Upper lobe of right lung (tissue), 1 donor: ENCODE data around the gene FARSB. TPM values are rescaled to one million over a fixed set of nuclear protein-coding genes. Genes with fewer than 3 reads are reported as not detected.
"Not testable (repeated sequence)": the region's sequence is repeated elsewhere in the genome, so short reads cannot be mapped to it uniquely, and the experiment has no call there.

Source experiments
- ATAC-seq: fragments of 200-7000 bp; cut with Tn5 transposase; one replicate; pipeline ENCODE4 v1.9.1; 2020; ENCODE audit warnings: mild to moderate bottlenecking, moderate library complexity
- DNase-seq: peaks from one replicate; pipeline ENCODE4 v3.0.0-alpha.2; 2020
- H3K27ac ChIP-seq: fragments of 200-600 bp; one replicate; pipeline ENCODE4 v1.8.0; 2022
- H3K27me3 ChIP-seq: fragments of 200-600 bp; one replicate; pipeline ENCODE4 v1.8.0; 2022; ENCODE audit warnings: mild to moderate bottlenecking
- H3K36me3 ChIP-seq: fragments of 200-600 bp; one replicate; pipeline ENCODE4 v1.8.0; 2022
- H3K4me1 ChIP-seq: fragments of 200-600 bp; one replicate; pipeline ENCODE4 v1.8.0; 2022
- H3K4me3 ChIP-seq: fragments of 200-600 bp; one replicate; pipeline ENCODE4 v1.8.0; 2022; ENCODE audit warnings: mild to moderate bottlenecking
- H3K9me3 ChIP-seq: fragments of 200-600 bp; one replicate; pipeline ENCODE4 v1.8.0; 2022
- intact Hi-C: fragments of 100-400 bp; cut with DNase I; formaldehyde crosslinking; loops from one replicate; pipeline ENCODE4 v1.11.0; 2022
- total RNA-seq: library from RNA; stranded (reverse); fragmentation: NEBNext Ultra II Directional; extraction: Animal tissue kit (Norgen Biotek cat#: 25700); gene quantifications from one replicate; pipeline ENCODE4 v1.2.1, GENCODE V29; 2021
- TF ChIP-seq, protein P1 (sequence below): fragments of 200-600 bp; IDR thresholded peaks from one replicate; pipeline ENCODE4 v1.8.0; 2022; ENCODE audit warnings: antibody characterized with exemption
- donor health status: DM: no; HTN: yes; CAD: no; lungs with severe emphysema.

Gene FARSB
- total RNA-seq, 1 donor from 2014 or later, result 12.0 TPM

GRCh38 chr2:222698276-222698675, 42.4 kb upstream of the FARSB start:
- no peak for ATAC-seq
- Histone ChIP-seq H3K36me3 (no peaks in the 10 kb centered on the region), H3K27ac (no peak overlapping the region), H3K4me1 (no peaks in the 10 kb centered on the region), H3K27me3 (no peaks in the 10 kb centered on the region), H3K9me3 (no peaks in the 10 kb centered on the region), H3K4me3 (no peak overlapping the region)
- intact Hi-C loops, result no loop called here
- no peak for DNase-seq
- TF ChIP-seq, protein P1, sequence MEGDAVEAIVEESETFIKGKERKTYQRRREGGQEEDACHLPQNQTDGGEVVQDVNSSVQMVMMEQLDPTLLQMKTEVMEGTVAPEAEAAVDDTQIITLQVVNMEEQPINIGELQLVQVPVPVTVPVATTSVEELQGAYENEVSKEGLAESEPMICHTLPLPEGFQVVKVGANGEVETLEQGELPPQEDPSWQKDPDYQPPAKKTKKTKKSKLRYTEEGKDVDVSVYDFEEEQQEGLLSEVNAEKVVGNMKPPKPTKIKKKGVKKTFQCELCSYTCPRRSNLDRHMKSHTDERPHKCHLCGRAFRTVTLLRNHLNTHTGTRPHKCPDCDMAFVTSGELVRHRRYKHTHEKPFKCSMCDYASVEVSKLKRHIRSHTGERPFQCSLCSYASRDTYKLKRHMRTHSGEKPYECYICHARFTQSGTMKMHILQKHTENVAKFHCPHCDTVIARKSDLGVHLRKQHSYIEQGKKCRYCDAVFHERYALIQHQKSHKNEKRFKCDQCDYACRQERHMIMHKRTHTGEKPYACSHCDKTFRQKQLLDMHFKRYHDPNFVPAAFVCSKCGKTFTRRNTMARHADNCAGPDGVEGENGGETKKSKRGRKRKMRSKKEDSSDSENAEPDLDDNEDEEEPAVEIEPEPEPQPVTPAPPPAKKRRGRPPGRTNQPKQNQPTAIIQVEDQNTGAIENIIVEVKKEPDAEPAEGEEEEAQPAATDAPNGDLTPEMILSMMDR, result no peak

DNA sequence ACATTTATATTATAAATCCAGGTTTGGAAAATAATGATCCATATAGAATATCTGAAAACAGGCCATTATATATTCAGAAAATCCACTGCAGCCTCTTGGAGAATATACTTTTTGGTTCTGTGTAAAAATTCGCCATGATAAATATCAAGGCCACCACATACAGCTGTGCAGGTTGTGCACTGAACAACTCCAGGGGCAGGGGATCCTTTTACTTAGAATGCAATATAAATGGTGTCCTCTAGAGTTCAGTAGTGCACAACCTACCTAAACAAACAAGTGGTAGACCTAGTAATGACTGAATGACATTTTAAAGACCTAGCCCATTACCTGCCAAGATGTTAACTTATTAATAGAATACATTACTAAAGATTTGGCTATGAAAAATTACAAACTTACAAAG, 37.9 kb upstream of the FARSB start:
- ATAC-seq (no peak), DNase-seq (no peak)
- TF ChIP-seq, protein P1, result no peak
- H3K27me3 ChIP-seq, result no peaks in the 10 kb centered on the region
- intact Hi-C loops, result no loop called here
- H3K4me3 ChIP-seq, result no peak overlapping the region
- no peak overlapping the region for H3K27ac ChIP-seq
- H3K9me3 ChIP-seq, result no peaks in the 10 kb centered on the region
- H3K4me1 ChIP-seq, result no peaks in the 10 kb centered on the region
- H3K36me3 ChIP-seq, result no peaks in the 10 kb centered on the region

GRCh38 chr2:222693413-222693812, 37.5 kb upstream of the FARSB start:
- H3K4me1 ChIP-seq, H3K9me3 ChIP-seq, ATAC-seq, intact Hi-C loops, H3K36me3 ChIP-seq, H3K27ac ChIP-seq, H3K27me3 ChIP-seq, DNase-seq, H3K4me3 ChIP-seq: not testable (repeated sequence)

DNA sequence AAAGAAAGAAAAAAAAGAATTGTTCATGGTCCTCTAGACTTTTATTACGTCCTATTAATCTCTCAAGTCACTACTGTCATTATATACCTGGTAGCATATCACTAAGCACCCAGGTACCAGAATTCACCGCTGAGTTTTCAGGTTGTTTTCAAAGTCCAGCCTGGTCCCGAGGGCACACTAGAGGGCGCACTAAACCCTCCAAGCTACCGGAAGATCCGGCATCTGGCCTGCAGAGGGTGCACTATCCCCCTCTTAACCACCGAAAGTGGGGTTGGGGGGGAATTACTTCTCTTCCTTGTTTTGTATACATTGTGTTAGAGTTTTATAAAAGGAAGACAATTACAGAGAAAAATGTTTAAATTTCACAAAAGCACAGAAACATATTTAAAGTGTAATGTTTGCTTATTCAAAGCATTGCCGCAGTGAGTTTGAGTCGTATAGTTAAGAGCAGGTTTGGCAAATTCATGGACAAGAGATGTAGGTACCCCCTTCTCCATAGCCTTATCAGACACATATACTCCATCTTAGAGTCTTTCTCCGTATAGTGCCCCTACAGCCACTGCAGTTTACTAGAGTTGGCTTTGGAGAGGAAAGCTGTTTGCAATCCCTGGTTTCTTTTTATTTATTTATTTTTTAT, 34.8 kb upstream of the FARSB start:
- H3K9me3 ChIP-seq, result no peaks in the 10 kb centered on the region
- no peaks in the 10 kb centered on the region for H3K4me1 ChIP-seq
- H3K4me3 ChIP-seq, result no peak overlapping the region
- H3K27me3 ChIP-seq, result no peaks in the 10 kb centered on the region
- DNase-seq, result peak; percentile 83
- no peaks in the 10 kb centered on the region for H3K36me3 ChIP-seq
- TF ChIP-seq, protein P1, result peak; percentile 99
- intact Hi-C loops, result no loop called here
- H3K27ac ChIP-seq, result no peak overlapping the region
- peak; percentile 99 for ATAC-seq

- Histone ChIP-seq H3K4me3 (no peak overlapping the region), H3K27ac (no peak overlapping the region), H3K27me3 (no peaks in the 10 kb centered on the region), H3K4me1 (no peaks in the 10 kb centered on the region), H3K36me3 (no peaks in the 10 kb centered on the region), H3K9me3 (no peaks in the 10 kb centered on the region)
- ATAC-seq (no peak), DNase-seq (no peak)
- TF ChIP-seq, protein P1, result no peak
- intact Hi-C loops, result no loop called here
Measured at GRCh38 chr2:222689322-222689721, 33.4 kb upstream of the FARSB start.

DNA sequence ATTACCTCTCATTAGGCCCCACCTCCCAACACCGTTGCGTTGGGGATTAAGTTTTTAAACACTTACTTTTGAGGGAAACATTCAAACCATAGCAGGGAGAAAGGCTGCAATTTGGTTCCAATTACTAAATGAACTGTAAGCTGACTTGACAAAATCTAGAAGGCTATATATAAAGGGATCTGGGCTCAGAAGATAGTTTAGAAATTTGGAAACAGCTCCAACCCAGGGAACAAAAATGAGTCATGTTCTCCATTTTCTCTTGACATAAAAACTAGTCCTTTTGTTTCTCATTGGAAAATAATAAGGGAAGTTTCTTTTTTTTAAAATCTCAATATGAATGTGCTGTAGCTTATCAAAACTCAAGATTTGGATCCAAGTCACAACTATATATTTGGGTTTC, 33.0 kb upstream of the FARSB start:
- Histone ChIP-seq H3K27me3 (no peaks in the 10 kb centered on the region), H3K36me3 (no peaks in the 10 kb centered on the region), H3K27ac (no peak overlapping the region), H3K4me3 (no peak overlapping the region), H3K4me1 (no peaks in the 10 kb centered on the region), H3K9me3 (no peaks in the 10 kb centered on the region)
- ATAC-seq (no peak), DNase-seq (no peak)
- TF ChIP-seq, protein P1, result no peak
- intact Hi-C loops, result no loop called here
